ENCODE measurements around the gene ZFP57.

DNA sequence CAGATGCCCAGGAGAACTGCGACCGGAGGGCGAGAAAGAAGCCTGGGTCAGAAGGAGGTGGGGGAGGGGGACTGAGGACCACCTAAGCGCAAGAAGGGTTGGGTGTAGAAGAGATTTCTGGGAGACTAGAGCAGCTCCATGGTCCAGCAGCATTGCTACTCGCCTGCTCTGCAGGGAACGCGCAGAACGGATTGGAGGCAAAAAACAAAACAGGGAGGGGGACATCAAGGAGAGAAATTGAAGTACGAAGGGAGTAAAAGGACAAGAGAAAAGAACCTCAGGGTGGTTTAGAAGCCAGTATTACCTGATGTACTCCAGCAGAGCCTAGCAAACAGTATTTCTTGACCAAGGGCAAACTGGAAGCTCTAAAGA lies 47.4 kb downstream of the ZFP57 start:
- TF ChIP-seq, protein P1, sequence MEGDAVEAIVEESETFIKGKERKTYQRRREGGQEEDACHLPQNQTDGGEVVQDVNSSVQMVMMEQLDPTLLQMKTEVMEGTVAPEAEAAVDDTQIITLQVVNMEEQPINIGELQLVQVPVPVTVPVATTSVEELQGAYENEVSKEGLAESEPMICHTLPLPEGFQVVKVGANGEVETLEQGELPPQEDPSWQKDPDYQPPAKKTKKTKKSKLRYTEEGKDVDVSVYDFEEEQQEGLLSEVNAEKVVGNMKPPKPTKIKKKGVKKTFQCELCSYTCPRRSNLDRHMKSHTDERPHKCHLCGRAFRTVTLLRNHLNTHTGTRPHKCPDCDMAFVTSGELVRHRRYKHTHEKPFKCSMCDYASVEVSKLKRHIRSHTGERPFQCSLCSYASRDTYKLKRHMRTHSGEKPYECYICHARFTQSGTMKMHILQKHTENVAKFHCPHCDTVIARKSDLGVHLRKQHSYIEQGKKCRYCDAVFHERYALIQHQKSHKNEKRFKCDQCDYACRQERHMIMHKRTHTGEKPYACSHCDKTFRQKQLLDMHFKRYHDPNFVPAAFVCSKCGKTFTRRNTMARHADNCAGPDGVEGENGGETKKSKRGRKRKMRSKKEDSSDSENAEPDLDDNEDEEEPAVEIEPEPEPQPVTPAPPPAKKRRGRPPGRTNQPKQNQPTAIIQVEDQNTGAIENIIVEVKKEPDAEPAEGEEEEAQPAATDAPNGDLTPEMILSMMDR (IDR thresholded peaks at IDR 0.05): no peak
- TF ChIP-seq POLR2A (IDR thresholded peaks at IDR 0.05): no peak

All from ovary (tissue), 3 donors.